ENCODE data around the gene KRT5.

KRT5 gene

DNA sequence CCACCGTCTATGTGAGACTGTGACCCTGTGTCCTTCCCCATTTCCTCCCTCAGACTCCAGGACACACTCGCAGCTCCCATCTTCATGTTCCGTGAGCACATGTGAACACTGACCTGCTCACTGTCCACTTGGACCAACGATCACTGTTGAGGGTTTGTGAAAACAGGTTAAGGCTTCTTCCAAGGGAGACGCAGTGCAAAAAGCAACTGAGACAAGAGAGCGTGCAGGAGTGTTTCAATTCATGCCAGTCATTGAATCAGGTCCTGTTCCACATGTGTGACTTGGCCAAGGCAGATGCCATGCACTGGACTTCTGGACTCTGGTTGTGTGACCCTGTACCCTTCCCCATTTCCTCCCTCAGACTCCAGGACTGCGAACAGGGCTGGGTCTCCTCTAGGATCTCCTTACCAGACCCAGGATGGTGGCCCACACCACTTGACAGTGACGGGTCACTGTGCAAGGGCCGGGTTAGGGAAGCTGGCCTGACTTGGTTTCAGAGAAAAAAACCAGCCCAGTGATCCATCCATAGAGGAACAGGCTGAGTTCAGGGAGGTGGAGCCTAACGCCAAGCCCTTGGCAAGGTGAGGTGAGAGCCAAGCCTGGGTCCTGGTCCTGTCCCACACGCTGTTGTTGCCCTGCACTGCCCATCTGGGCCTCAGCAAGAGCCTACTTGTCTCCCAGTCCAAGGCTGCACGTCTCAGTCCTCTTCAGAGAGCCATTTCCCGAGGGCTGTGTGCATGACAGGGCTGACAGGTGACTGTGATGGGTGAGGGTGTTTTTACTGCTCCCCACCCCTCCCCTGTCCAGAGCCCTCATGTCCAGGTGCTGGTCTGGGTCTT lies 5.7 kb upstream of the KRT5 start:
- TF ChIP-seq TAF1 (IDR thresholded peaks at IDR 0.05; ENCODE audit: borderline replicate concordance, low read depth, low read length) = no peak
- no peak for TF ChIP-seq POLR2A (IDR thresholded peaks at IDR 0.05; ENCODE audit: low read depth, low read length)
- no peak for TF ChIP-seq POLR2AphosphoS5 (IDR thresholded peaks at IDR 0.05; ENCODE audit: low read depth, low read length)
- FAIRE-seq (no peak), DNase-seq (ENCODE audit: insufficient read length) (no peak)

DNA sequence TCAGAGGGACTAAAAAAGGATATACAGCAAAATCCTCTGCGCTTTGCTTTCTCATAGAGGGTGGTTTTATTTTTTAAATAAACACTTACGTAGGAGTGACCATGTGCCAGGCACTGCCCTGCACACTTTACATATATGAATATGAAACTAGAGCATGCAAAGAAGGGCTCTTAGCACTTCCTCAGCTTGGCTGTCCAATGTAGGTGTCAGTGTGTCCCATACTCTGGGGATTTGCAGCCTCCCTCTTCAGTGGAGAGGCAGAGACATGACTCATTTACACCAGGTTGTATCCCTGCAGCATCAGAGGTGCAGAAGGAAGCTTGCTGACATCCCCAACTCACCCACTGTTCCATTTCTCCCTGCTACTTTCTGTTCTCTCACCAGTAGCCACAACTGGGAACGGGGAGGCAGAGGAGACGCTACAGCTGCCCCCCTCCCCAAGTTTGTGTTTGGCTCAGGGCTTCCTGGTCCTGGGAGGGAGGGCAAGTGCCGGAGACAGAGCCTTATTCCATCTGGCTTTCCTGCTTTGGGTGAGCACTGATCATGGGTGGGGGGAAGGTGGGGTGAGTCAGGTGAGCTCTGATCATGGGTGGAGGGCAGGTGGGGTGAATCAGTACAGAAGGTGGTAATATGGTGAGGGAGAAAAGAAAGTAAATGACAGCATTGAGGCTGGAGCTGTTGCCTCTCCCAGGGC lies 4.9 kb upstream of the KRT5 start:
- FAIRE-seq = no peak
- TF ChIP-seq POLR2AphosphoS5 (IDR thresholded peaks at IDR 0.05; ENCODE audit: low read depth, low read length) (no peak), POLR2A (IDR thresholded peaks at IDR 0.05; ENCODE audit: low read depth, low read length) (no peak)

GRCh38 chr12:52524241-52524897 lies 4.2 kb upstream of the KRT5 start:
- DNase-seq (ENCODE audit: insufficient read length) = no peak
- TF ChIP-seq POLR2A (IDR thresholded peaks at IDR 0.05; ENCODE audit: low read depth, low read length) (no peak), TAF1 (IDR thresholded peaks at IDR 0.05; ENCODE audit: borderline replicate concordance, low read depth, low read length) (no peak), POLR2AphosphoS5 (IDR thresholded peaks at IDR 0.05; ENCODE audit: low read depth, low read length) (no peak)
- FAIRE-seq = no peak

More for the DNA sequence above, 4.9 kb upstream of the KRT5 start:
- no peak for DNase-seq (ENCODE audit: insufficient read length)

DNA sequence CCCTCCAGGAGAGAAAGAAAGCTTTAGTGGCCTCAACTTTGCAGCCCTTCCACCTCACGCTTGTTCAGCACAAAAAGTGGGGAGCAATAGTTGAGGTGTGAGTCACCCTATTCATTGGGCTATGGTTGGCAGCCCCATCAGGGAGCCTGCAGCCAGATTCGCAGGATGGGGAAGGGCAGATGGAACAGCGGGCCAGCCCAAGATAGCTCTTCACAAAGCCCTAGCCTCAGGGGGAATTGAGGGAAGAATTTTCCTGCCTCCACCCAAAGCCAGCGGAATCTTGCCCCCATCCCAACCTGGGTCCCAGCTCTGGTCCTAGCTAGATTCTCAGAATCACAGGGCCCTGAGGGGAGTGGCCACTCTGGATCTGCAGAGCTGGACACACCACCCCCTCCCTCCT lies 3.6 kb upstream of the KRT5 start:
- no peak for FAIRE-seq
- no peak for DNase-seq (ENCODE audit: insufficient read length)
- TF ChIP-seq POLR2AphosphoS5 (IDR thresholded peaks at IDR 0.05; ENCODE audit: low read depth, low read length) (no peak), POLR2A (IDR thresholded peaks at IDR 0.05; ENCODE audit: low read depth, low read length) (no peak), TAF1 (IDR thresholded peaks at IDR 0.05; ENCODE audit: borderline replicate concordance, low read depth, low read length) (no peak)

DNA sequence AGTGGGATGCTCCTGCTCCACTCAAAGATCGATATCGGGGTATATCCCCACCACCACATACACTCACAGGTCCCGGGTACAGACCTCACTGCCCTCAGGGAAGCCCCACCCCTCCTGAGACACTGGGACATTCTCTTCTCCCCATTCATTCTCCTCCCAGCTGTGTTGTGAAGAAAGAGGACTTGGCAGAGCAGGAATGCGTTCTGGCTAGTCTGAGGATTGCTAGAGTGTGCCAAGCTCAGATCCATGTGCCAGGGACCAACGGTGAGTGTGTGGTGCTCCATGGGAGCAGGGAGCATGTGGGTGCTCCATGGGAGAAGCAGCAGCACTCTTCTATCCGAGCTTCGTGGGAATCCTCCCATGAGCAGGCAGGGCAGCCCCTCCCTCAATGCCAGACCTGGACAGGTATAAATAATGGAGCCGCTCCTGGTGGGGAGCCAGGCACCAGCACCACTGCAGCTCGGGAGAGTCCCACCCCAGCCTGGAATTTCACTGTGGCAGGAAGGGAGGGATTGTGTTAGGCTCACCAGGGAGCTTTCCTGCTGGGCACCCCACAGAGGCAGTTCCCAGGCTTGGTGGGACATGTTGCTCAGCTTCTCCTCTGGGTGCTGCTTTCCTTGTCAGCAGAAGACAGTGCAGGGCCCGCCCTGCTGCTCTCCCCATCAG lies 2.3 kb upstream of the KRT5 start:
- DNase-seq (ENCODE audit: insufficient read length) = no peak
- TF ChIP-seq POLR2AphosphoS5 (IDR thresholded peaks at IDR 0.05; ENCODE audit: low read depth, low read length) (no peak), TAF1 (IDR thresholded peaks at IDR 0.05; ENCODE audit: borderline replicate concordance, low read depth, low read length) (no peak), POLR2A (IDR thresholded peaks at IDR 0.05; ENCODE audit: low read depth, low read length) (no peak)
- FAIRE-seq = no peak

GRCh38 chr12:52521568-52522266 lies 1.5 kb upstream of the KRT5 start:
- TF ChIP-seq POLR2A (IDR thresholded peaks at IDR 0.05; ENCODE audit: low read depth, low read length) (no peak), TAF1 (IDR thresholded peaks at IDR 0.05; ENCODE audit: borderline replicate concordance, low read depth, low read length) (no peak), POLR2AphosphoS5 (IDR thresholded peaks at IDR 0.05; ENCODE audit: low read depth, low read length) (no peak)
- no peak for FAIRE-seq
- no peak for DNase-seq (ENCODE audit: insufficient read length)

DNA sequence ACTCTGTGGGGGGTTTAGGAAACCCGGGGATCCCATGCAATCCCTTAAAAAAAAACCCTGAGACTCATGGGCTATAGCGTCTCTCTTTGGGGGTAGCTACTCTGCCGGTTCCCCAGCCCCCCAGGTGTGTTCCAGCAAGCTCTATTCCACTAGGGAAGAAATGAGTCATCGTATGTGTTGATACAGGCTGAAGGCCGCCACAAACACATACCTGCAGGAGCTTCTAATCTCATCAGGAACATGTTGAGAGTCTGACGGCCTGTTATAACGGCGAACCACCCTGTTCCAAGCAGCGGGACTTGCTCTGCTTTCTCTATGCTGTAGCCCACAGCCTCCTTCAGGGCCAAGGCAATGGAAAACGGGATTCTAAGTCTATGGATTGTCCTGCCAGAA lies 977 bp upstream of the KRT5 start:
- DNase-seq (ENCODE audit: insufficient read length) (no peak), FAIRE-seq (no peak)
- TF ChIP-seq POLR2AphosphoS5 (IDR thresholded peaks at IDR 0.05; ENCODE audit: low read depth, low read length) (no peak), TAF1 (IDR thresholded peaks at IDR 0.05; ENCODE audit: borderline replicate concordance, low read depth, low read length) (no peak), POLR2A (IDR thresholded peaks at IDR 0.05; ENCODE audit: low read depth, low read length) (no peak)

- DNase-seq (ENCODE audit: insufficient read length) (no peak), FAIRE-seq (no peak)
- TF ChIP-seq POLR2AphosphoS5 (IDR thresholded peaks at IDR 0.05; ENCODE audit: low read depth, low read length) (no peak), TAF1 (IDR thresholded peaks at IDR 0.05; ENCODE audit: borderline replicate concordance, low read depth, low read length) (no peak), POLR2A (IDR thresholded peaks at IDR 0.05; ENCODE audit: low read depth, low read length) (no peak)
Observed at GRCh38 chr12:52519387-52519703, 849 bp downstream of the KRT5 start.

DNA sequence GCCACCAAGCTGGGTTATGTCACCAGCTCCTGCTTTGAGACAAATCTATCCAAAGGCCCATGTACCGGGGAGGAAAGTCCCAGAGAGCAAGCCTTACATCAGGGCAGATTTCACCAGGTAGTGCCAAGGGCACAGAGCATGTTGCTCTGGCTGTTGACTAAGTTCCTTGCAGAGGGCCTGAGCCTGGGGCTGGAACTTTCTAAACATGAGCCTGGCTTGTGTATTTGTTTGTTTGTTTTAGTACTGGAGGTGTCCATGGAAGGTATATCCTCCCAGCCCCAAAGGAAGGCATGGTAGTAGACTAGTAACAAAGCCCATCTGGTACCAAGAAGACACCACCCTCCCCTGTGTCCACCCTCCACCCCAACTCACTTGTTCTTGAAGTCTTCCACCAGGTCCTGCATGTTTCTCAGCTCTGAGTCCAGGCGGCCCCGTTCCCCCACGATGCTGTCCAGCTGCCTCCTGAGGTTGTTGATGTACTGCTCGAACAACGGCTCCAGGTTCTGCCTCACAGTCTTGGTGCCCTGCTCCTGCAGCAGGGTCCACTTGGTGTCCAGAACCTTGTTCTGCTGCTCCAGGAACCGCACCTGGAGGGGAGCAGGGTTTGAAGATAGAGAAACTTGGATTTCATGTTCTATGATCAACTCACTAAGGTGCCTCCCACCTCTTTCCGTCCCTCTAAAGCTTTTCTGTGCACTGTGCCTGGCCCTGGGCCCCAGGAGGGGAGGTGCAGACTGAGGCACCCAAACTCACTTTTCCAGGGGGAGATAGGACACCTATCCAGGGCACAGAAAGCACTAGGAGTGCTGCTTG lies 1.4 kb downstream of the KRT5 start:
- TF ChIP-seq POLR2AphosphoS5 (IDR thresholded peaks at IDR 0.05; ENCODE audit: low read depth, low read length) = no peak
- no peak for TF ChIP-seq POLR2A (IDR thresholded peaks at IDR 0.05; ENCODE audit: low read depth, low read length)
- no peak for TF ChIP-seq TAF1 (IDR thresholded peaks at IDR 0.05; ENCODE audit: borderline replicate concordance, low read depth, low read length)
- DNase-seq (ENCODE audit: insufficient read length) = no peak
- FAIRE-seq = no peak

DNA sequence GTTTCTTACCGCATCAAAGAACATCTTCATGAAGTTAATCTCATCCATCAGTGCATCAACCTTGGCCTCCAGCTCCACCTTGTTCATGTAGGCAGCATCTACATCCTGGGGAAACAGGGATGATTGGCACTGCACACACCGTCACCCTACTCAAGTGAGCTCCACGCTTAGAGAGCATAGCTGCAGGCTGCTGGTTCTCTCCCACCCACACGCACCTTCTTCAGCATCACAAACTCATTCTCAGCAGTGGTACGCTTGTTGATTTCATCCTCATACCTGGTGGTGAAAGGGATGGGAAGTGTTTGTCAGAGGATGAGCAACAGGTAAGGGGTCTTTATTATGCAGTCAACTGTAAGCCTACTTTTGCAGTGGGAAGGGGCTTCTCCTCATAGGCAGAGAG lies 2.3 kb downstream of the KRT5 start:
- no peak for DNase-seq (ENCODE audit: insufficient read length)
- no peak for TF ChIP-seq POLR2AphosphoS5 (IDR thresholded peaks at IDR 0.05; ENCODE audit: low read depth, low read length)
- TF ChIP-seq TAF1 (IDR thresholded peaks at IDR 0.05; ENCODE audit: borderline replicate concordance, low read depth, low read length) = no peak
- TF ChIP-seq POLR2A (IDR thresholded peaks at IDR 0.05; ENCODE audit: low read depth, low read length) = no peak
- no peak for FAIRE-seq

Measured in GM12892 (cell line).